ENCODE measurements around the gene TTC34. TPM values are rescaled to one million over a fixed set of nuclear protein-coding genes. Genes with fewer than 3 reads are reported as not detected.

TTC34 gene
- total and polyA plus RNA-seq, 7 donors: 0.01 to 0.15 (median 0.04) TPM

DNA sequence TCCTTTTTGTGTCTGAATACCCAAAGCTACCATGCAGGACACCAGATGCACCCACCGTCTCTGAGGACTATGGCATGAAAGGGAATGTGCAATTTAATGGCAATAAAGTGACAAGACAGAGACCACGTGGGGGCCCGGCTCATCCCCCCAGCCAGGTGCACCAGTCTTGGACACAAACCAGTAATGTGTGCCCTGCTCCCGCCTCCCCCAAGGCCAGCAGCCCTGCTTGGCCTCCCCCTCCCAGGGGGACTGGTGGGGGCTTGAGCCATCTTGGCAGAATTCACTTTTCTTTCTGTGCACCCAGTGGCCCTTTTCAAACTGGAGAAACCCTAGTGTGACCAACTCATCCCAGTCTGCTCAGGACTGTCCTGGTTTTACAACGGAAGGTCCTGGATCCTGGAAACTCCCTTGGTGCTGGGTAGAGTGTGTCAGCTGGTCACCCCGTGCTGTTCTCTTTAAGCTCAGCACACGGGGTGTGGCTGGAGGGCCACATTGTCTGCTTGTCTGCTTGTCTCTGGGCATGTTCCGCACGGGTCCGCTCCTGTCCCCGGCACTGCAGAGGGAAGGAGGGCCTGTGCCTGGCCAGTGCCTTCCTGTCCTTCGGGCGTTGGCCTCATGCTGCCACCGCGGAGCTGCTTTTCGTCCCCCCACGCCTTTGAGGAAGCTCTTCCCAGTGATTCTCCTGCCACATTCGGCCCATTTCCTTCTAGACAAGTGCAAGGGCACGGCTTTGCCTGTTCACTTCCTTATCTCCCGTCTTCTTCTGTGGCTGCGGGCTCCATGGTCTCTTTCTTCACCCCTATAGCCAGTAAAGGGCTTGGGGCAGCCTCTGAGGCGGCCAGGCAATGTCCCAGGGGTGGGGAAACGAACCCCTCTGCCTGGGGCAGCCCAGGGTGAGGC, 45.8 kb upstream of the TTC34 start:
- no peaks in the 10 kb centered on the region for H3K36me3 ChIP-seq (ENCODE audit: insufficient read depth in 1 of 2, low read depth in 1 of 2)
- no peak overlapping the region for H3K27ac ChIP-seq
- H3K4me3 ChIP-seq: no peak overlapping the region
- H3K4me1 ChIP-seq: no peaks in the 10 kb centered on the region
- H3K27me3 ChIP-seq (ENCODE audit: insufficient read depth in 3 of 3, low read length in 2 of 3): peaks cover 0 to 13% (median 5%) of the 10 kb centered on the region in 3 donors
- peak in 1 of 2 donors; percentile 14 for DNase-seq
- intact Hi-C loops (cut with DNase I): no loop called here
- H3K9me3 ChIP-seq: no peaks in the 10 kb centered on the region
- WGBS, 3 donors: 58 to 62% (median 60%) methylated on average over 19 to 23 of the region's 23 CpGs
- ATAC-seq: no peak
- TF ChIP-seq, protein P1, sequence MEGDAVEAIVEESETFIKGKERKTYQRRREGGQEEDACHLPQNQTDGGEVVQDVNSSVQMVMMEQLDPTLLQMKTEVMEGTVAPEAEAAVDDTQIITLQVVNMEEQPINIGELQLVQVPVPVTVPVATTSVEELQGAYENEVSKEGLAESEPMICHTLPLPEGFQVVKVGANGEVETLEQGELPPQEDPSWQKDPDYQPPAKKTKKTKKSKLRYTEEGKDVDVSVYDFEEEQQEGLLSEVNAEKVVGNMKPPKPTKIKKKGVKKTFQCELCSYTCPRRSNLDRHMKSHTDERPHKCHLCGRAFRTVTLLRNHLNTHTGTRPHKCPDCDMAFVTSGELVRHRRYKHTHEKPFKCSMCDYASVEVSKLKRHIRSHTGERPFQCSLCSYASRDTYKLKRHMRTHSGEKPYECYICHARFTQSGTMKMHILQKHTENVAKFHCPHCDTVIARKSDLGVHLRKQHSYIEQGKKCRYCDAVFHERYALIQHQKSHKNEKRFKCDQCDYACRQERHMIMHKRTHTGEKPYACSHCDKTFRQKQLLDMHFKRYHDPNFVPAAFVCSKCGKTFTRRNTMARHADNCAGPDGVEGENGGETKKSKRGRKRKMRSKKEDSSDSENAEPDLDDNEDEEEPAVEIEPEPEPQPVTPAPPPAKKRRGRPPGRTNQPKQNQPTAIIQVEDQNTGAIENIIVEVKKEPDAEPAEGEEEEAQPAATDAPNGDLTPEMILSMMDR (IDR thresholded peaks at IDR 0.05): no peak

DNA sequence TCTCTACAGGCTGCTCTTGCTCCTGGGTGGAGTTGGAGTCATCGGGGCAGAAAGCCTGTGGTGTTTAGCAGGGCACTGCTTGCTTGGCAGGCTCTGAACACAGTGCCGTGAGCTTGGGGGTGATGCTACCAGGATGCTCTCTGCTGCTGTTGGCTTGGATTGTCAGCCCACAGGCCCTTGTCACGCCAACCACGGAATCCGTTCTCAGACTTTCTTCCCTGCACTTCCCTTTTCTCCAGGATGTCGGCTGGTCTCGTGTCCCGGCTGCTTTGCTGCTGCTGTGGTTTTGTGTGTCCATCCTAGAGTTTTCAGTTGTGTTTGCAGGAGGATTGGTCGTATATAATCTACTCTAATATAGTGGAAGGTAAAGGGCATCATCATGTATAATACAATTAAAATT, 44.4 kb upstream of the TTC34 start:
- ATAC-seq: no peak
- Histone ChIP-seq H3K9me3 (no peaks in the 10 kb centered on the region), H3K4me3 (no peak overlapping the region), H3K4me1 (no peaks in the 10 kb centered on the region), H3K36me3 (ENCODE audit: insufficient read depth in 1 of 2, low read depth in 1 of 2) (no peaks in the 10 kb centered on the region), H3K27ac (no peak overlapping the region), H3K27me3 (ENCODE audit: insufficient read depth in 3 of 3, low read length in 2 of 3) (peaks cover 0 to 13% (median 6%) of the 10 kb centered on the region in 3 donors)
- WGBS, 3 donors: 72 to 77% (median 76%) methylated on average over 9 of the region's 9 CpGs
- peak in 1 of 2 donors; percentile 15 for DNase-seq
- intact Hi-C loops (cut with DNase I): no loop called here
- TF ChIP-seq, protein P1 (IDR thresholded peaks at IDR 0.05): no peak

DNA sequence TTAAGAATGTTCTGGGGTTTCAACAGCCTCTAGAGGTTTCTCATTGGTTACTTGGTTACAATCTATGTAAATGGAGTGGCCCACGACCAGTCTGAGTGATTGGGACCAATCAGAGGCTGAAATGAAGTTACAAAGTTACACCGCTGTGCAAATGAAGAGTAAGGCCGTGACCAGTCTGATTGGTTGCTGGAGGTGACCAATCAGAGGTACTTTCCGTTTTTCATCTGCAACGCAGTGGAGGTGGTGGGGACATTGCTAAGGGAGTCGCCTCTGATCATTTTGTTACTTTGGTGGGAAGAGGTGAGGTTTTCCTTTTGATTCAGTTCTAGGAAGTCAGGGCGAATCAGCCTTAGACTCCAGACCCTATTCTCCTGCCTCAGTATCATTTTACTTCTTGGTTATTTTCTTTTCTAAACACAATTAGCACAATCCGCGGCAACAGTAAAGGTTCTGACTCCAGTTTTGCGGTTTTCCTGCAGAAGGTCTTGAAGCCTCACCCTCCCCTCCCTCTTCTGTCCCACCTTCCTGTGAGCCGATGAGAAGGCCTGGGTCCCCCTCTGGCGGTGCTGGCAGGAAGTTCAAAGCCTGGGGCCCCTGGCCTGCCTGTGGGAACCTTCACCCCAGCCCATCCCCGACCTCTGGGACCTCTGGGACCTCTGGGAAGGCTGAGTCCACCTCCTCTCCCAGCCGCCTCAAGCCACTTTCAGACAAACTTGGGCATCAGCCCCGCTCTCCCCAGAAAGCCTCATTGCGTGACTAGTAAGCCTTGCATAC, 38.7 kb upstream of the TTC34 start:
- no peaks in the 10 kb centered on the region for H3K36me3 ChIP-seq (ENCODE audit: insufficient read depth in 1 of 2, low read depth in 1 of 2)
- DNase-seq (peak in 1 of 2 donors; percentile 11), ATAC-seq (no peak)
- H3K4me1 ChIP-seq: no peaks in the 10 kb centered on the region
- WGBS, 3 donors: 53 to 57% (median 55%) methylated on average over 16 of the region's 16 CpGs
- H3K27me3 ChIP-seq (ENCODE audit: insufficient read depth in 3 of 3, low read length in 2 of 3): peaks cover 0 to 12% (median 3%) of the 10 kb centered on the region in 3 donors
- intact Hi-C loops (cut with DNase I): no loop called here
- no peak overlapping the region for H3K4me3 ChIP-seq
- TF ChIP-seq, protein P1 (IDR thresholded peaks at IDR 0.05): no peak
- no peaks in the 10 kb centered on the region for H3K9me3 ChIP-seq
- no peak overlapping the region for H3K27ac ChIP-seq

DNA sequence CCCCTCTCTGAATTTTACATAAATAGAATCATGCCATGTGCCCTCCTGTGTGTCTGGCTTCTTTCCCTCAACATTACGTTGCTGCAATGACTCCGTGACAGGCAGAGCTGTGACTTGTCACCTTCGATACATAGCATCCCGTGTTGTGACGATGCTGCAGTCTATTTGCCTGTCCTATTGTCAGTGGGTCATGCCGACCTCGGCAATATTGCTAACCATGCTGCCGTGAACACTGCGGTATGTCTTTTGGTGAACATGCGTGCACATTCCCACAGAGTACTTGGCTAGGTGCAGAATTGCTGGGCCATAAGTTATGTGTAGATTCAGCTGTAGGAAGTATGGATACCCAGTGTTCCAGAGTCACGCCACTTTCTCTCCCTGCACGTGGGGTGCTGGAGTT, 36.3 kb upstream of the TTC34 start:
- no peak overlapping the region for H3K4me3 ChIP-seq
- ATAC-seq (no peak), DNase-seq (no peak)
- TF ChIP-seq, protein P1 (IDR thresholded peaks at IDR 0.05): no peak
- H3K27me3 ChIP-seq (ENCODE audit: insufficient read depth in 3 of 3, low read length in 2 of 3): peaks cover 0 to 24% (median 10%) of the 10 kb centered on the region in 3 donors
- 83 to 87% (median 84%) methylated on average over 12 of the region's 12 CpGs for WGBS, 3 donors
- H3K36me3 ChIP-seq (ENCODE audit: insufficient read depth in 1 of 2, low read depth in 1 of 2): no peaks in the 10 kb centered on the region
- no peaks in the 10 kb centered on the region for H3K9me3 ChIP-seq
- H3K4me1 ChIP-seq: no peaks in the 10 kb centered on the region
- no peak overlapping the region for H3K27ac ChIP-seq
- intact Hi-C loops (cut with DNase I): no loop called here
